Inflammatory macrophage treated with lipopolysaccharide for 4 hours (primary cell): Measurements from ENCODE around the gene EFNA3.
"Not testable (repeated sequence)": the region's sequence is repeated elsewhere in the genome, so short reads cannot be mapped to it uniquely, and the experiment has no call there.

Source experiments
- DNase-seq: peaks from one replicate; pipeline ENCODE4 v3.0.0-alpha.2; 2020

Gene EFNA3

DNA sequence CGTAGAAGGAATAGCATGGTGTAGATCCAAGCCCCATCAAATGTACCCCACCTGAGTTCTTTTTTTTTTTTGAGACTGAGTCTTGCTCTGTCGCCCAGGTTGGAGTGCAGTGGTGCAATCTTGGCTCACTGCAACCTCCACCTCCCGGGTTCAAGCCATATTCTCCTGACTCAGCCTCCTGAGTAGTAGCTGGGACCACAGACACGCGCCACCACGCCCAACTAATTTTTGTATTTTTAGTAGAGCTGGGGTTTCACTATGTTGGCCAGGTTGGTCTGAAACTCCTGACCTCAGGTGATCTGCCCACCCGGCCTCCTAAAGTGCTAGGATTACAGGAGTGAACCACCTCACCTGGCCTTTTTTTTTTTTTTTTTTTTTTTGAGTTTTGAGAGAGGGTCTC, 39.5 kb downstream of the EFNA3 start:
- DNase-seq = not testable (repeated sequence)

- no peak for DNase-seq
Observed at GRCh38 chr1:155120253-155120652, 41.6 kb downstream of the EFNA3 start.

DNA sequence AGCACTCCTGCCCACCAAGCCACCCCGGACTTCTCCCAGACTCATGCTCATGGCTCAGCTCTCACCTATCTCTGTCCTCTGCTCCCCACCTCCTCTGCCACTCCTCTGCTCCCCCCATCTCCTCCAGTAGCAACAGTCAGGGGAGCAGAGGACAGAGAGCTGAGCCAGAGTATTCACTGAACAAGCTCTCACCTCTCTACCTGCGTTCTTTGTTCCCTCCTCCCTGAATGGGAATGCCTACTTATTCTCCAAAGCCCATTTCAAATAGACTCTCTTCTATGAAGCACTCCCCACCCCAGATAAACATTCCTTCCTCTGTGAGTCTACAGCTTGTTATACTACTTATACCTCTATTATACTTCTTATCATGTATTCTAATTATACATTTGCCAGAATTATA, 42.6 kb downstream of the EFNA3 start:
- no peak for DNase-seq

DNA sequence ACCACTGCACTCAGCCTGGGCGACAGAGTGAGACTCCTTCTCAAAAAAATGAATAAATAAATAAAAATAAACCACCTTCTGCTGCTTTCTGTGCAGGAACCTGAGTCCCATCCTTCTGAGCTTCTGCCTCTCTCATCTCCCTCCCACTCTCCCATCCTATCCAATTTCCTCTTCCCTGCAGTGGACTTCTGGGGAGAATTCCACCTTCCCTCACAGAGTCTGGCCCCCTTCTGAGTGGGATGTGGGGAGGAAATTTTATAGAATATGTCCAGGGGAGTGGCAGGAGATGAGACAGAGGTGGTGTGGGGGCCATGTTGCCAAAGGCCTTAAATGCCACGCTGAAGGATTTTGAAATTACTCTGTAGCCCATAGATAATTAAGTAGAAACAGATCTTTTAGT, 43.7 kb downstream of the EFNA3 start:
- no peak for DNase-seq

DNA sequence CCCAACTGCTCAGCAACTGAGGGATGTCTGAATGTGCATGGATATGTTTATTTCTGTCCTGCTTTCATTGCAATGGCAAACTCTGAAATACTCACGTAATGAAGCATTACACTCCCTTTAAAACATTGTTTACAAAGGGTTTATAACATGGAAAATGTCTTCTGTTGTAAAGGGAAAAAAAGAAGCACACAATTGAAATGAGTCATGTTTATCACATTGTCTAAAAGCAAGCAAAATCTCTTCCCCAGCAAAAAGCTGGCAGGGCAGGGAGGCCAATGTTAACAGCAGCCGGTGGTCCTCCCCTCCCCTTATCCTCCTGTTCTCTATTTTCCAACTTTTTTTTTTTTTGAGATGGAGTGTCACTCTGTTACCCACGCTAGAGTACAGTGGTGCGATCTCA, 45.2 kb downstream of the EFNA3 start:
- no peak for DNase-seq

DNA sequence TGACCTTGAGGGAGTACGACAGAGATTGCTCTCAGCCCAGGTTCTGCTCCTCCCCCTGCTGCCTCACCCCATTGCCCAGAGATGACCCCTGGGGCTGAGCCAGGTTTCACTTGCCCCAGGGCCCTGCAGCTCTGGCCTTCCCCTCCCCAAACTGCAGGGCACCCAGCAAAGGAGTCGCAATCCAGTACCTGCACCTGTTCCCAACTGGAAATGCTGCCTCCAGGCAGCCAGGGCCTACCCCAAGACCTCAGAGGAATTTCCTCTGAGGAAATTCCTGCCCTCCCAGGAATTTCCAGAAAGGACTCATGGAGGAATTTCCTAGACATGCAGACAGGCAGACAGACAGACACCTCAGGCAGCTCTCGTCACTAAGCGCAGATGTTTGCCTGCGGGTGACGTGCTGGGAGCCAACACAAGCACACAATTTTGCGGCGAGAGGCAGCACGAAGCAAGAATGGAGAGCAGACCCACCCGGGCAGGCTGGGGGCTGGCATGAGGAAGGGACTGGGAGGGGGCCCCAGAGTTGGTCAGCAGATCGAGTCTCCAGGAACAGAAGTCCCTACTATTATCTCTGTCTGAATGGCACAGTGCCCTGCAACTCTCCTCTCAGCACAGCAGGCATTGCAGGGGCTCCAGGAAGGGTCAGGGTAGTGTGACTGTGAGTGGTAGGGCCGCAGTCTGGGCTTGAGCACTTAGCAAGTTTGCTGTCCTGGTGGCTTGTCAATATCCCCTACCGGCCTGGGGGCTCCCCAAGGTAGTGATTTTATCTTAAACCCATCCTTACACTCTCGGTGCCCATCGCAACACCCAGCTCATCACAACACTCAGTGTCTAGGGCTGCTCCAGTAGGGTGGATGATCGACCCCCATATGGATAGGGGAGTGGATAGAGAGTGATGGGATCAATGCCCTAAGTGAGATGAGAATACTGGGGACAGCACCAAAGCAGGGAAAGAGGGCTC, 46.1 kb downstream of the EFNA3 start:
- DNase-seq = no peak

GRCh38 chr1:155125511-155125945, 46.9 kb downstream of the EFNA3 start:
- no peak for DNase-seq

- DNase-seq = no peak
Observed at GRCh38 chr1:155125946-155126555, 47.4 kb downstream of the EFNA3 start.

- DNase-seq = no peak
Observed at GRCh38 chr1:155126556-155127104, 48.0 kb downstream of the EFNA3 start.

GRCh38 chr1:155127105-155127966, 48.7 kb downstream of the EFNA3 start, which contains the start of gene EFNA1:
EFNA1 (plus strand) TSS chr1:155127876; CDS start chr1:155127978, 102 bp downstream.
- DNase-seq = no peak

DNA sequence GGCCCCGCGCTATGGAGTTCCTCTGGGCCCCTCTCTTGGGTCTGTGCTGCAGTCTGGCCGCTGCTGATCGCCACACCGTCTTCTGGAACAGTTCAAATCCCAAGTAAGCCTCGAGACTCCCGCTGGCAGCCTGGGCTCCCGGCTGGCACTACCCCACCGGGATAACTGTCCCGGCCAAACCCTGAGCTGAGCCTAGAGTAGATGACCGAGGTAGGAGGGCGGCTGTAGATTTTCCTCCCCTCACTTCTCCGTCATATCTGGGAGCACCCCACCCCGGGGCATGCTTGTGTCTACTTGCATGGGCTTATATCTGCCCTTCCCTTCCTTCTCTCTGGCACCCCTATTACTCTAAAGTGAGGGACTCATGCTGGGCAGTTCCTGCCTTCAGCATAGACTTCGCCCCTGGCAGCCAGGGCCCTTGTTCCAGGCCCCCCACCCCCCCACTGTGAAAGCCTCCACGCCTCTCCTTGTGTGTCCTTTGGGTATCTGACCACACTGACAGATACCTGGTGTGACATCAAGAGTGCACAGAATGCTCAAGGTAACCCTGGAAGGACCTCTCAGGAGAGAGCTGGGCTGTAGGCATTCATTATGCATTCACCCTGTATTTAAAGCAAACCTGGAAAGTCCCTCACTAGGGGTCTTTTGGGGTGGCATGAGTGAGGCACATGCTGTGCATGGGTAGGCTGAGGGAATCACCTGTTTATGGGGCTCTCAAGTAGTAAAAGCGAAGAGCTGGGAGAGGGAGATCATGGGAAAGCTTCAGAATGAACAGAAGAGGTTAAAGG, 49.5 kb downstream of the EFNA3 start:
- no peak for DNase-seq

DNA sequence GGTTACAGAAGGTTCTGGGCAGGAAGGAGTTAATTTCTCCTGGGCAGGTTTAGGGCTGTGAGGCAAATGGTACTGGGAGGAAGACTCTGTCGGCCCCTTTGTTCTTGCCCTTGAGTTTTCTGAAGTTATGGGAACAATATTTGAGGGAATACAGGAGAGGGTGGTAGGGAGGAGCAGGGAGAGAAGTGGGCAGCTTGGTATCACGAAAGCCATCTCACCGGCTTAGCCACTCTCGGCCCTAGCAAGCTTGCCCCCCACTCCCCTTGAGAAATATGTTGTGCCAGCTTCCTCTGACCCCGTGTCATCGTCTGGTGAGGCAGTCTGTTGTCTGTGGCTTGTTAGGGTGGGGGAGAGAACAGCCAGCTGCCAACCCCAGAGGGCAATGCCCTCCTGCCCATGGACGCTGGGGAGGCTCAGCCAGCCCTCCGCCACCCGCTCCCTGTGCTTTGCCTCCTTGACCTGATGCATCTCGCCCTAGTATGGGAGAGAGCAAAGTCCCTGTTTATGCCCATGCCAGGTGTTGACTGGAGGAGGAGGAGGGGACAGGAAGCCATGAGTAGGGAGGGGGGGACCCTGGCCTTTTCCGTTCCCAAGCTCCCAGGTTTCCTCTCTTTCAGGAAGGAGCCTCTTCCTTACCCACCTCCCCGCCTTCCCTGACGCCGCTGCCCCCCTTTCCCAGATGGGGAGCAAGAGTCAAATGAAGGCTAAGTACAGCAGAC, 50.3 kb downstream of the EFNA3 start:
- no peak for DNase-seq

- DNase-seq = no peak
Observed at GRCh38 chr1:155130272-155131006, 51.8 kb downstream of the EFNA3 start.

DNA sequence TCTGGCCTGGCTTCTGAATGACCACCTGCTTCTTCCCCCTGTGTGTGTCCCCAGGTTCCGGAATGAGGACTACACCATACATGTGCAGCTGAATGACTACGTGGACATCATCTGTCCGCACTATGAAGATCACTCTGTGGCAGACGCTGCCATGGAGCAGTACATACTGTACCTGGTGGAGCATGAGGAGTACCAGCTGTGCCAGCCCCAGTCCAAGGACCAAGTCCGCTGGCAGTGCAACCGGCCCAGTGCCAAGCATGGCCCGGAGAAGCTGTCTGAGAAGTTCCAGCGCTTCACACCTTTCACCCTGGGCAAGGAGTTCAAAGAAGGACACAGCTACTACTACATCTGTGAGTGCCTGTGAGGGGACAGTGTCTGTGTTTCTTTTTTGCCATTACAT, 52.6 kb downstream of the EFNA3 start:
- DNase-seq = no peak

- no peak for DNase-seq
Observed at GRCh38 chr1:155131856-155132255, 53.2 kb downstream of the EFNA3 start.

DNA sequence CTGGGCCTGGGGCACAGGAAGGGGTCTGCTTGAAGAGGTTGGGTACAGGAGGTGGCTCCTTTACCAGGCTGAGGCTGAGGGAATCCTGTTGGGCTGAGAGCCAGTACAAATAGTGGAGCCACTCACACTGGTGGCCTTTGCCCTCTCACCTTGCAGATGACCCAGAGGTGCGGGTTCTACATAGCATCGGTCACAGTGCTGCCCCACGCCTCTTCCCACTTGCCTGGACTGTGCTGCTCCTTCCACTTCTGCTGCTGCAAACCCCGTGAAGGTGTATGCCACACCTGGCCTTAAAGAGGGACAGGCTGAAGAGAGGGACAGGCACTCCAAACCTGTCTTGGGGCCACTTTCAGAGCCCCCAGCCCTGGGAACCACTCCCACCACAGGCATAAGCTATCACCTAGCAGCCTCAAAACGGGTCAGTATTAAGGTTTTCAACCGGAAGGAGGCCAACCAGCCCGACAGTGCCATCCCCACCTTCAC, 55.2 kb downstream of the EFNA3 start:
- no peak for DNase-seq

DNA sequence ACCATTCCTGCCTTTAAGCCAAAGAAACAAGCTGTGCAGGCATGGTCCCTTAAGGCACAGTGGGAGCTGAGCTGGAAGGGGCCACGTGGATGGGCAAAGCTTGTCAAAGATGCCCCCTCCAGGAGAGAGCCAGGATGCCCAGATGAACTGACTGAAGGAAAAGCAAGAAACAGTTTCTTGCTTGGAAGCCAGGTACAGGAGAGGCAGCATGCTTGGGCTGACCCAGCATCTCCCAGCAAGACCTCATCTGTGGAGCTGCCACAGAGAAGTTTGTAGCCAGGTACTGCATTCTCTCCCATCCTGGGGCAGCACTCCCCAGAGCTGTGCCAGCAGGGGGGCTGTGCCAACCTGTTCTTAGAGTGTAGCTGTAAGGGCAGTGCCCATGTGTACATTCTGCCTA, 55.7 kb downstream of the EFNA3 start:
- DNase-seq = no peak

DNA sequence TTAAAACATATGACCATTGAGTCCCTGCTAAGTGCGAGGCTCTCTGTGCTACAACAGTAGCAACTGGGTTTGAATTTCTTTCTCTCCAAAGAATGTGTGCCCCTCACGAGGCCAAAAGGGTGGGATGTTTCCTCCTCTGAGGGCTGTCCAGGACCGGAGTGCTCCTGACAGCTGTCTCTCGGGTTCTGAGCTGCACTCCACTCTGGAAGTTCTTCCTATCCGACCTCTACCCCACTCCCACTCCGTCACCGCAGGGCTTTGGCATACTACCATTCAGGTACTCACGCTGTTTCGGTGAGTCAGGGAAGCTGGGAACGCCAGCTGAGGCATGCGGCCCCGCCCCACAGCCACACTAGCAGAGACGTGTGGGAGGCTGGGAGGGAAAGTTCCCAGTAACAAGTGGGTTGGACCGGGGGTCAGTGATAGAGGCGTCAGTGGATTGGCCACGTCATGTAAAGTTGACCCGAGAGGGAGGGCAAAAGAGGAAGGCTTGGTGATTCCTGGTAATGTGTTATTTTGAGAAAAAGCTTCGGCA, 56.3 kb downstream of the EFNA3 start:
- peak; percentile 96 for DNase-seq

DNA sequence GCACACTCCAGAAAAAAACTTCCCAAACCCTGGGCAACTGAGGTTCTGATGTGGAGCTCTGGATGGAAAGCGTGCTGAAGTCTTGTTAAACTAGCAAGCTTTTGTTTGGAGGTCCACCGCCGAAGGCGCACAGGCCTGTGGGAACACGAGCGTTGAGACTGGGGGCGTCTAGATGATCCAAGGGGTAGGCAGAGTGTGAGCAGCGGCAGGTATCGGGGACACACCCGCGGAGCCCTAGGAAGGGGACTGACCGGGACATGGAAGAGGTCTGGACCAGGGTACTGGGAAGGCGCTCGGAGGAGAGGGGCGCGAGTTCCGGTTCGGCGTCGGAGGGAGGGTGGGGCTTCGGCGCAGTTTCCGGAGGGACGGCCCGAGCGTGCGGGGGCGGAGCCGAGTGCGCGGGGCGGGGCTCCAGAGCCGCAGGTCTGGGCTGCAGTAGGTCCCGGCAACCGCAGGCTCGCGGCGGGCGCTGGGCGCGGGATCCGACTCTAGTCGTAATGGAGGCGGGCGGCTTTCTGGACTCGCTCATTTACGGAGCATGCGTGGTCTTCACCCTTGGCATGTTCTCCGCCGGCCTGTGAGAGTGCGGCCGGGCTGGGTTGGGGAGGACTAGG, 56.9 kb downstream of the EFNA3 start, which contains the start of gene SLC50A1:
TSS of gene SLC50A1 (plus strand) at position 438 of the 614 bp plus-strand sequence. CDS start at position 498, 60 bp downstream.
- peak; percentile 97 for DNase-seq
